Measurements from ENCODE around the gene FOXN3. TPM values are rescaled to one million over a fixed set of nuclear protein-coding genes. Genes with fewer than 3 reads are reported as not detected.

The FOXN3 gene
- total RNA-seq, 1 donor from 2014 or later: 27.8 TPM

DNA sequence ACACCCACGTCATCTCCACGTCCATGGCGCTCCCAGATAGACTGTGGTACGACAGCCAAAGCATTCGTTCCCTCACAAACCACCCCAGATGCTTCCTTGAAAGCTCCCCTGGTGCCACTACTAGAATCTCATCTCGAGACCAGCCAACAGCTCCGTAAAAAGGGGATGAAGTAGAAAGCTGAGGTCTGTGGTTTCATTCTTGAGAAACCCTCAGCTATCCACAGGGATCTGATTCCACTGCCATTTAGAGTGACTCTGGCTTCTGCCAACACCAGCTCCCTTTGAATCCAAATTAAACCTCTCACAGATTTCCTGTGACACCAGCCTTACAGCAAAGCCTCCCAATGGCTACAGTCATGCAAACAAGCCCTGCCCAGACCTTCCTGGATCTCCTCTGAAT, 18.5 kb upstream of the FOXN3 start:
- DNase-seq (ENCODE audit: low read depth): no peak
- no peak overlapping the region for H3K4me3 ChIP-seq (ENCODE audit: low read depth, low read length)
- TF ChIP-seq, protein P1, sequence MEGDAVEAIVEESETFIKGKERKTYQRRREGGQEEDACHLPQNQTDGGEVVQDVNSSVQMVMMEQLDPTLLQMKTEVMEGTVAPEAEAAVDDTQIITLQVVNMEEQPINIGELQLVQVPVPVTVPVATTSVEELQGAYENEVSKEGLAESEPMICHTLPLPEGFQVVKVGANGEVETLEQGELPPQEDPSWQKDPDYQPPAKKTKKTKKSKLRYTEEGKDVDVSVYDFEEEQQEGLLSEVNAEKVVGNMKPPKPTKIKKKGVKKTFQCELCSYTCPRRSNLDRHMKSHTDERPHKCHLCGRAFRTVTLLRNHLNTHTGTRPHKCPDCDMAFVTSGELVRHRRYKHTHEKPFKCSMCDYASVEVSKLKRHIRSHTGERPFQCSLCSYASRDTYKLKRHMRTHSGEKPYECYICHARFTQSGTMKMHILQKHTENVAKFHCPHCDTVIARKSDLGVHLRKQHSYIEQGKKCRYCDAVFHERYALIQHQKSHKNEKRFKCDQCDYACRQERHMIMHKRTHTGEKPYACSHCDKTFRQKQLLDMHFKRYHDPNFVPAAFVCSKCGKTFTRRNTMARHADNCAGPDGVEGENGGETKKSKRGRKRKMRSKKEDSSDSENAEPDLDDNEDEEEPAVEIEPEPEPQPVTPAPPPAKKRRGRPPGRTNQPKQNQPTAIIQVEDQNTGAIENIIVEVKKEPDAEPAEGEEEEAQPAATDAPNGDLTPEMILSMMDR (conservative IDR thresholded peaks at IDR 0.05; ENCODE audit: low read depth, low read length): no peak

DNA sequence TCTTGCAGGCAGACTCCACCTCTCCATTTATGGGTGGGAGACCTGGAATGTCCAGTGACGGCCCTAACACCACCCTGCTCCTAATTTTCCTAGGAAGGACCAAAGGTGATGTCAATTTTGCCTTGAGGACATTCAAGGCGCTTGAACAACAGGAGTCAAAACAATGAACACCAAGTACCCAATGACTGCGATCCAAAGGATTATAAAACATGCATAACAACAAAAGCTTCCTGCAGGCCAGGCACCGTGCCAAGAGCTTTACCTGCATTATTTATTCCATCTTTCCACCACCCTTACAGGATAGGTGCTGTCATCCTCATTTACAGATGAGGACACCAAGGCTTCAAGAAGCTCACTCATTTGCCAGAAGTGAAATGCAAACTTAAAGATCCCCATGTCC, 15.2 kb upstream of the FOXN3 start:
- TF ChIP-seq, protein P1 (conservative IDR thresholded peaks at IDR 0.05; ENCODE audit: low read depth, low read length): no peak
- no peak overlapping the region for H3K4me3 ChIP-seq (ENCODE audit: low read depth, low read length)
- no peak for DNase-seq (ENCODE audit: low read depth)

DNA sequence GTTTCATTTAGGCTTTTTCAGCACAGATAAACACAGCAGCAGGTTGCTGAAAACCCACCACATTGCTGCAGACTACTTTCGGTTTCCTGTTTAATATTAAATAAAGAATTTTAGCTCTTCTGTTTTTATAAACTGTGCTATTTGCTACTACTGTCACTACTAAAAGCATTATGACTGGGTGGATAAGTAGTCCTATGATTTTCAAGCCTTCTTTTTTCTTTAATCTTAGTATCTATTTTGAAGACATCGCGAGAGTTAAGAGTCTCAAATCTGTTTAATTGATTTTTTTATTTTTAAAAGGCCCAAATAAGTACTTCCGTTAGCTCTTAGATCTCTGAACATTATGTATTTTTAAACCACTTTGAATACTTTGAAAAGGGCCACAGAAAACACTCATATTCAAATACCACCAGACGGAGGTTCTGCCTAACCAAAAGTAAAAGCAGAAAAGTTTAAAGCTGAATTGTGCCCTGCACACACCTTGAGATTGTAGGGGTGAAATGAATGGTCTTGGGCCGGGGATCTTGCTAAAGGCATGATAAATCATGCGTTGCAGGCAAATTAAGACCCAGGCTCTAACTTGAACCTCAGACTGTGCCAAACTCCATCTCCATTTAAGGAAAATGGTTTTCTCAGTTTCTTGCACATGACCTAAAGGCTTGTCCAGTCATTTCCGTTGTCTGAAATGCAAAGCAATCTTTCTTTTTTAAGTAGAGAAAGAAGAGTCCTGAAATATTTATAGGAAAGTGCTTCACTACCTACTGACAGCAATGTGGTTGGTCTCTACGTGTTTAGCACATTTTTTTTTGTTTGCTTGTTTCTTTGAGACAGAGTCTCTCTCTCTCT, 13.6 kb upstream of the FOXN3 start:
- DNase-seq (ENCODE audit: low read depth): no peak

DNA sequence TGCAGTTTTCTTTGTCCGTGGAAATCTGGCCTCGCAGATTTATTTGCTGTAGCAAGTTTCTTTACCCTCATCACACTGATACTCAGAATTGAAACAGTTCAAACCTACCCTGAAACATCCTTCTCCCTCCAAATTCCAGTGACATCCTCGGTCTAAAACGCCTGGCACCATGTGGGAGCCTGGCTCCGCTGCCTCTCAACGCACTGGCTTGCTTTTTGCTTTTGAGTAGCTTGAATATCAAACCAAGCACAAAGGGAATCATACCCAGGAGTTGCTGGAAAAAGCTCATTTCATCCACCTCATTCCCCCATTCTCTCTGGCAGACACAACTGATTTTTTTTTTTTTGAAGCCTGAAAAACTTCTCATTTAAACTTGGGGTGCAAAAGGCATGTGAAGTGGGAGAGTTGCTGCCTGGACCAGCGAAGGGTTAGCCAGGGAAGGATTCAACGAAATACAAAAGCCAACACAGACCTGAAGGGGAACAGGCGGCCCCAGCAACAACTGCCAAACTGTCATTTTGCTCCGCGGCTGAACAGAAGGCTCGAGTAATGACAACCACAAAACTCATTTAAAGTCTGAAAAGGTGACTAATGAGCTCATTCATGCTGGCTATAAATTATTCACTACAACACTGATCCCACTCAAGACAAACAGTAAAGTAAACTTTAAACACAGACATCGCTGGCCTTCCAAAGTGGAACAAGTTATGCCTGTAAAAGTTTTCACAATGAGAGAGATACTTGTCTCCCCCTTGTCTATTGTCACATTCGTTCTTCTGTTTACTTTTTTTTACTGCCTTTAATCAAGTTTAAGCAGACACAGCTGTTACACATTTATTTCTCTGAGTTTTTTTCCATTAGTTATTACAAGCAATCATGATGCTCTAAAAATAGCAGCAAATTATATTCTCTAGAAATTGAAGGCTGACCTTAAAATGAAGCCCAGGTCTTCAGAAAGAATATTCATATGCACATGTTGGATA, 12.5 kb upstream of the FOXN3 start:
- no peak for DNase-seq (ENCODE audit: low read depth)
- no peak overlapping the region for H3K4me3 ChIP-seq (ENCODE audit: low read depth, low read length)
- TF ChIP-seq, protein P1 (conservative IDR thresholded peaks at IDR 0.05; ENCODE audit: low read depth, low read length): no peak

More for the DNA sequence above, 13.6 kb upstream of the FOXN3 start:
- no peak overlapping the region for H3K4me3 ChIP-seq (ENCODE audit: low read depth, low read length)
- TF ChIP-seq, protein P1 (conservative IDR thresholded peaks at IDR 0.05; ENCODE audit: low read depth, low read length): no peak

DNA sequence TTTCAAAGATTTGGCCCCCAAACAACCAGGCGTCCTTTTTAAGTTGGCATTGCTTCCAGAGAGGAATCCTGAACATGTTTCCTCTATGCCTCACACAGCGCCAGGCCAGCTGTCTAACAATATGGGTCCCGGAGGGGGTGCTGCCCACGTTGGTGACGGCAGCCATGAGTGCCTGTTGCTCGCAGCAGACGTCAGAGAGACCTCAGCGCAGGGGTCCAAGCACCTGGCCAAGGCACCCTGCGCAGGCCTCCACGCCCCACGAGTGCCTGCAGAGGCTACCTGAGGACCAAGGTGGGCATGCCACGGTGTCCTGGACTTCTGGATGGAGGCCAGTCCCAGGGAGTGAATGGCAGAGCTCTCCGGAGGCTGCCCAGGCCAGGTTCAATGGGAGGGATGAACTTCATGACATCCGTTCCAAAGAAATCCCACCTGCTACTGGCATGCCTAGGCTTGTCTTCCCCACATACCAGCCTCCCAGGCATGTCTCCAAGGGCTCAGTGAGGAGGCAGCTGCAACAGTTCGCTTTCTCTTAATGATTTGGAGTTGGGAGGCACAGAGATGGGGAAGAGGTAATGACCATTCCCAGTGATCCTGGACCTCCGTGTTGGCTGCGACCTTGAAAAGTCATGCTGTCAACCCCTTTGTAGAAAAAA, 11.6 kb upstream of the FOXN3 start:
- H3K4me3 ChIP-seq (ENCODE audit: low read depth, low read length): no peak overlapping the region
- TF ChIP-seq, protein P1 (conservative IDR thresholded peaks at IDR 0.05; ENCODE audit: low read depth, low read length): no peak
- no peak for DNase-seq (ENCODE audit: low read depth)

DNA sequence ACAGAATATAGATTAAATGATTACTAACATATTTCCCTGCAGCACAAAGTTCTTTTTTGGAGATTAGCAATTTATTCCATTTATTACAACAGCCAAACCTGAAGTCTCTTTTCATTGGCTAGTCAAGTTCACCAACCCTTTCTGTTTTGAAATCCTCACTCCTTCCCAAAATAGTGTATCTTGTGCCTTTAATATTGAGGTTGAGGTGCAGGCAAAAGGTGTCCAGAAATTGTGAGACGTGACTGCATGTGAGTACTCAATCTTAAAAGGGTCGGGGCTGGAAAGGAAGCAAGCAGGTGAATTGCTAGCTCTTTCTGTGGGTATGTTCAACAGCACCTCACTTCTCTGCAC, 11.1 kb upstream of the FOXN3 start:
- H3K4me3 ChIP-seq (ENCODE audit: low read depth, low read length): no peak overlapping the region
- TF ChIP-seq, protein P1 (conservative IDR thresholded peaks at IDR 0.05; ENCODE audit: low read depth, low read length): no peak
- DNase-seq (ENCODE audit: low read depth): no peak
